DMS153 (cell line): ENCODE results near the gene PKNOX1.
"Not testable (repeated sequence)": the region's sequence is repeated elsewhere in the genome, so short reads cannot be mapped to it uniquely, and the experiment has no call there.

ENCODE experiments used
- DNase-seq: peaks from one replicate; lab custom pipeline; 2025; lab: John Stamatoyannopoulos, UW

The PKNOX1 gene, protein sequence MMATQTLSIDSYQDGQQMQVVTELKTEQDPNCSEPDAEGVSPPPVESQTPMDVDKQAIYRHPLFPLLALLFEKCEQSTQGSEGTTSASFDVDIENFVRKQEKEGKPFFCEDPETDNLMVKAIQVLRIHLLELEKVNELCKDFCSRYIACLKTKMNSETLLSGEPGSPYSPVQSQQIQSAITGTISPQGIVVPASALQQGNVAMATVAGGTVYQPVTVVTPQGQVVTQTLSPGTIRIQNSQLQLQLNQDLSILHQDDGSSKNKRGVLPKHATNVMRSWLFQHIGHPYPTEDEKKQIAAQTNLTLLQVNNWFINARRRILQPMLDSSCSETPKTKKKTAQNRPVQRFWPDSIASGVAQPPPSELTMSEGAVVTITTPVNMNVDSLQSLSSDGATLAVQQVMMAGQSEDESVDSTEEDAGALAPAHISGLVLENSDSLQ

DNA sequence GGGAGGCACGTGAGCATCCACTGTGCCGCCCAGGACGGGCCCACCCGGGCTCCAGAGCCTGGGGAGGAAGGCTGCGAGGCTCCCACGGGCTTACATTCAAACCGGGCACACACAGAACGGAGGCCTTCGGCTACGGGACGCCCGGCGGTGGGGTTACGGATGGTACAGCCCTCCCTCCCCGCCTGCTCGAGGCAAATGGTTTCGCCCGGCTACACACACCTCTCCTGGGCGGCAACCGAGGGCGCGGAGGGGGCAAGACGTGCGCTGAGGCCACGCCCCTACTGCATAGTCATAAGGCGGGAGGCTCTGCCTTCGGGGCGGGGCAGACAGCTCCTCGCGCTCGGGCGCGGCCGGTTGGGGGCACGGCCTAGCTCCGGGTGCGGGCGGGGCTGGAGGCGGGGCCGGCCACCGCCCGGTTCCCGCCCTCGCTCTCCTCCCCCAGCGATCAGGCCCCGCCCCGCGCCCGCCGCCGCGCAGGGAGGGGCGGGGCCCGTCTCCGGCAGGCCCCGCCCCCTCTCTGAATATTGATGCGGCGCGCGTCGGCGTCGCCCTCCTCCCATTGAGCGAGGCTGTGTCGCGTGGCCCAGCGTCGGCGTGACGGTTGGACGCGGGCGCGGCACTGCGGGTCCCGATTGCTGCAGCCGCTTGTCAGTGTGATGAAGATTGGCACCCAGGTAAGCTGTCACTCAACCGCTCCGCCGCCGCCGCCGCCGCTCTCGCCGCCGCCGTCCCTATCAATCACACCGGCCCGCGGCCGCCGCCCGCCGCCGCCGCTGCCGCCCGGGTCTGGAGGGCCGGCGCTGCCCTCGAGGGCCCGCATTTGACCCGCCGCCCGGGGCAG is at the start of gene PKNOX1:
Gene PKNOX1, plus strand, starts transcription at position 572 of the 841 bp plus-strand sequence. CDS start 29,820 bp downstream, outside the sequence.
- peak; percentile 98 for DNase-seq

DNA sequence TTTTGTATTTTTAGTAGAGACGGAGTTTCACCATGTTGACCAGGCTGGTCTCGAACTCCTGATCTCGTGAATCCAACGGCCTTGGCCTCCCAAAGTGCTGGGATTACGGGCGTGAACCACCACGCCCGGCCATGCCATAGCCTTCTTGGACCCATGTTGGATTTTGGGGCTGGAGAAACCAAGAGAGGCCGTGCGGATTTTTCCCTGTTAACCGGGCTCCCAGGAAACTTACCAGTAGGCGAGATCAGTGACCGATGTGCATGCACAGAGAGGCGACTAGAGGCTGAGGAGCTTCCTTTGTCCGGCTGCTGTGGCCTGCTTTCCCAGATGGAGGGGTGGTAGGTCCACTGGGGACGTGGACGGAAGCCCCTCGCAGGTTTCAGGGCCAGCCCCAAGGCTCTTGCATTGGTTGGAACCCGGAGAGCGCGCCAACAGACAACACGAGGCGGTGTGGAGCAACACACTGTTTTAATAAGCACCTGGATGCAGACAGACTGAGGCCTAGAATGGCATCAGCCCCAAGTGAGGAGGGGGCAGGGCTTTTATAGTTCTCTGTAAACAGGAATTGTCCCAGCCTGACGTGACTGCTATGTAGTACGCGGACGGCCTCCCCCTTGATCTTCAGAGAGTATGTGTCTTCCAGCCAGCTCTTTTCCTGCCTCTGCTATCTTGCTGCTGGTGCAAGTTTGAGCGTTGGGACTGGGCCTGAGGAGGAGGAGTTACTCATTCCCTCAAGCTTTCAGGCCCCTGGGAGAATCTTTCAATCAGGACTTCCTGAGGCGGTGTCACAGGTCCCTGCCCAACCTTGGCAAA is 49.0 kb upstream of the PKNOX1 start, which contains the start of gene ERVH48-1:
Gene ERVH48-1, minus strand, starts transcription at position 517 of the 813 bp plus-strand sequence. CDS start 6,624 bp downstream, outside the sequence.
- DNase-seq = no peak

DNA sequence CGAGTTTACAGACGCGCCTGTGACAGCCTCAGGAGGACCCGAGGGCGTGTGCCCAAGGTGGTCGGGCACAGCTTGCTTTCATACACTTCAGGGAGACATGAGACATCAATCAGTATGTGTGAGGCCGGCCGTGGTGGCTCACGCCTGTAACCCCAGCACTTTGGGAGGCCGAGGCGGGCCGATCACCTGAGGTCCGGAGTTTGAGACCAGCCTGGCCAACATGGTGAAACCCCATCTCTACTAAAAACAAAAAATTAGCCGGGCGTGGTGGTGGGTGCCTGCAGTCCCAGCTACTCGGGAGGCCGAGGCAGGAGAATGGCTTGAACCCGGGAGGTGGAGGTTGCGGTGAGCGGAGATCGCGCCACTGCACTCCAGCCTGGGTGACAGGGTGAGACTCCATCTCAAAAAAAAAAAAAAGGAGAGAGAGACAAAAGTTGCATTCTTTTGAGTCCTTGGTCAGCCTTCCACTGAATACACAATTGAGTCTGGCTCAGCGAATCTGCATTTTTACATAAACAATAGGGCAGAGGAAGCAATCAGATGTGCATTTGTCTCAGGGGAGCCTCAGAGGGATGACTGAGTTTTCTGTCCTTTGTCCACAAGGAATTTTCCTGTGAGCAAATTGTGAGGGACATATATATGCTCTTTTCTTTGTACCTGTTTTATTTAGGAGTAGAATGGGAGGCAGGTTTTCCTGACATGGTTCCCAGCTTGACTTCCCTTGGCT is 46.7 kb upstream of the PKNOX1 start:
- DNase-seq = not testable (repeated sequence)

- no peak for DNase-seq
Observed at GRCh38 chr21:42929969-42930368, 44.4 kb upstream of the PKNOX1 start.

DNA sequence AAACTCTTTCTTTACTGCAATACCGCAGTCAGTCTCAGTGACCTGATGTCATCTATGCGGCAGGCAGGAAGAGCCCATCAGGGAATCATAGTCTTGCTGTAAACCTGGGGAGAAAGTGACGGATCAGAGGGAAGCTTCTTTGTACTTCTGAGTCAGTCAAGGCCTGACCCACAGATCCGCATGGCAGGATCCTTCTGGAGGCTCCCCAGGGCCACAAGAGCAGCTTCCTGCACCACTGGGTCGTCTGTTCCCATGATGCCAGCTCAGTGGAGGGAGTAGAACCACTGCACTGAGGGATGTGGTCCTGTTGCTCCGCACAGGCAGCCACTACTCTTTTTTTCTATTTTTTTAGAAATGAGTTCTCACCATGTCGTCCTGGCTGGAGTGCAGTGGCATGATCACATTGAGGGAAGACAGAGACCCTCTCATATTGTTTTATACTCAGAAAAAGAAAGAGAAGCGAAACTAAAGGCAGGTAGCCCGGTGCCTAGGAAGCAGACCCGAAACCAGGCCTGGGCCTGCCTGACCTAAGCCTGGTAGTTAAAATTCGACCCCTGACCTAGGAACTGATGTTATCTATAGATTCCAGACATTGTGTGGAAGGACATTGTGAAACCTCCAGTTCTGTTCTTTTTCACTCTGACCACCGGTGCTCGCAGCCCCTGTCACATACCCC is 42.7 kb upstream of the PKNOX1 start:
- DNase-seq = no peak

DNA sequence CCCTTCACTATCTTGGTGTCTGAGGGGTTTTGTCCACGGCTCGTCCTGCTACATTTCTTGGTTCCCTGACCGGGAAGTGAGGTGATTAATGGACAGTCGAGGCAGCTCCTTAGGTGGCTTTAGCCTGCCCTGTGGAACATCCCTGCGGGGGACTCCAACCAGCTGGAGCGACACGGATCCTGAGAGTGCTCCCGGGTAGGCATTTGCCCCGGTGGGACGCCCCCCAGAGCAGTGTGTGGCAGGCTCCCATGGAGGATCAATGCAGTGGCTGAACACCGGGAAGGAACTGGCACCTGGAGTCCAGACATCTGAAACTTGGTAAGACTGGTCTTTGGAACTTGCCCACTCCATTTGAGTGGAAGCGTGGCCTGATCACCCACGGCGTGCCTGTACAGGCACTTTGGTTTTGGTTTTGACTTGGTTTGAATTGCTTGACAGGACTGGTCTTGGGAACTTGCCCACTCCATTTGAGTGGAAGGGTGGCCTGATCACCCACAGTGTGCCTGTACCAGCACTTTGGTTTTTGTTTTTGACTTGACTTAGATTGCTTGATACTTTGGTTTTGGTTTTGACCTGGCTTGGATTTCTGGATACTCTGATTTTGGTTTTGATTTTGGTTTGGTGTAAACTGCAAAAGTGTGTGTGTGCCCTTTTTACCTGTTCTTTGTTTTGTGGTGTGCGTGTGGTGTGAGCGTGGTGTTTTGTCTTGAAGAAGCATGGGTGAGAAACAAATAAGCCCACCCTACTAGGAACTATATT is 41.8 kb upstream of the PKNOX1 start:
- DNase-seq = not testable (repeated sequence)

- DNase-seq = peak; percentile 53
Observed at GRCh38 chr21:42933137-42933970, 41.0 kb upstream of the PKNOX1 start.

DNA sequence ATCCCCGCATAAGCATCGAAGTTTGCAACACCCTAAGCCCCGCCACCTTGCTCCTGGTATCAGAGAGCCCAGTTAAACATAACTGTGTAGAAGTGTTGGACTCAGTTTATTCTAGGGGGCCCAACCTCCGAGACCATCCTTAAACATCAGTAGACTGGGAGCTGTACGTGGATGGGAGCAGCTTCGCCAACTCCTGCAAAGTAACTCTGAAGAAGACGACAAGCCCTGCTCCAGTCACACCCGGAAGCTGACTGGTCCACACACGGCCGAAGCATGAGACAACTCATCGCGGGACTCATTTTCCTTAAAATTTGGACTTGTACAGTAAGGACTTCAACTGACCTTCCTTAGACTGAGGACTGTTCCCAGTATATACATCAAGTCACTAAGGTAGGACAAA is 40.4 kb upstream of the PKNOX1 start:
- DNase-seq = not testable (repeated sequence)

DNA sequence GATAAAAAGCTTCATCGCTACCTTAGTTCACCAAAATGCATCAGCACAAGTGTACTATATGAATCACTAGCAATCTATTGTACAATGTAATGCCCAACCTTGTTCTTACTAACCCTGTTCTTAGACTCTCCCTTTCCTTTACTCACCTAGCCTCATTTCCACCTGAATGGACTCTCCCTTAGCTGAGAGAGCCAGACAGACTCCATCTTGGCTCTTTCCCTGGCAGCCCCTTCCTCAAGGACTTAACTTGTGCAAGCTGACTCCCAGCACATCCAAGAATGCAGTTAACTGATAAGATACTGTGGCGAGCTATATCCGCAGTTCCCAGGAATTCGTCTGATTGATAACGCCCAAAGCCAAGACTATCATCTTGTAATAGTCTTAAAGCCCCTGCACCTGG is 38.0 kb upstream of the PKNOX1 start:
- DNase-seq = not testable (repeated sequence)

- DNase-seq = not testable (repeated sequence)
Observed at GRCh38 chr21:42937034-42937940, 37.1 kb upstream of the PKNOX1 start.

DNA sequence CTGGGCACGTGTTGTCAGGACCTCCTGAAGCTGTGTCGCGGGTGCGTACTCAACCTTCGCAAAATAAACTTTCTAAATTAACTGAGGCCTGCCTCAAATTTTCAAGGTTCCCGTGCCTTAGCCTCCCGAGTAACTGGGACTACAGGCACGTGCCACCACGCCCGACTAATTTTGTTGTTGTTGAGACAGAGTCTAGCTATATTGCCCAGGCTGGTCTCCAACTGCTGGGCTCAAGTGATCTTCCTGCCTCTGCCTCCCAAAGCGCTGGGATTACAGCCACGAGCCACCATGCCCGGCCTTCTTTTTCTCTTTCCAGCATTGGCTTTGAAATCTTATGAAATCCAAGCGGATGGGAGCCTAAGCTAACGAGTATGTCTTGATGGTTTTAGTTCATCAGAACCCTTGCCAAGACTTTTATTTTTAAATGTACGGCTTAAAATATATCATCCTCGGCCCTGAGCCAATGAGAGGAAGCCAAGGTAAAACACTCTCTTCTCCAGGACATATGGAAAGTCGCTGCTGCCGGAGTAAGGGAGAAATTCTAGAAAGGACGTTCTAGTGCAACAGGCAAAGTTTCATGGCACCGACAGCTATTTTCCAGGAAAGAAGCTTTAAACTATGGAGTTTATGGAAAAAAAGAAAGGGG is 36.3 kb upstream of the PKNOX1 start:
- no peak for DNase-seq

GRCh38 chr21:42938606-42938995 is 35.8 kb upstream of the PKNOX1 start:
- DNase-seq = not testable (repeated sequence)

- DNase-seq = no peak
Observed at GRCh38 chr21:42939582-42940413, 34.6 kb upstream of the PKNOX1 start.

DNA sequence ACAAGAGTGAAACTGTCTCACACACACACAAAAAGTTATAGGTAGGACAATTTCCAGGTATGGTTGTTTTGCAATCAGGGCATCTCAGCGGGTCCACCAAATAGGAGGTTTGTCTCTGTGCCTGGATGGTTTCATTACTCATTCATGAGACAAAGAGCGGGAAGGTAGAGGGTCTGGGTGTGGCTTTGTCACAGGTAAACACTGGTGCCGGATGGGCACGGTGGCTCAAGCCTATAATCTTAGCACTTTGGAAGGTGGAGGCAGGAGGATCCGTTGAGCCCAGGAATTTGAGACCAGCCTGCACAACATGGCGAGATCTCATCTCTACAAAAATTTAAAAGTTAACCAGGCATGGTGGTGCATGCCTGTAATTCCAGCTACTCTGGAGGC is 32.7 kb upstream of the PKNOX1 start:
- DNase-seq = no peak

- DNase-seq = no peak
Observed at GRCh38 chr21:42942244-42942643, 32.1 kb upstream of the PKNOX1 start.

GRCh38 chr21:42949094-42949755 is 25.1 kb upstream of the PKNOX1 start:
- DNase-seq = not testable (repeated sequence)
